H9 (cell line): ENCODE measurements around the gene FGF4. TPM values are rescaled to one million over a fixed set of nuclear protein-coding genes. Genes with fewer than 3 reads are reported as not detected.

Experiments
- DNase-seq: peaks from one replicate; pipeline ENCODE4 v3.0.0-alpha.2; 2017
- H2AFZ ChIP-seq: one replicate; pipeline ENCODE4 v1.6.1; 2013; ENCODE audit warnings: mild to moderate bottlenecking, low read length, control low read depth, moderate library complexity
- H2AK5ac ChIP-seq: 2 replicates; pipeline ENCODE4 v1.6.1; 2013; ENCODE audit warnings: low read length, control low read depth, mixed read lengths; ENCODE audit not compliant: insufficient read length
- H2BK120ac ChIP-seq: one replicate; pipeline ENCODE4 v1.6.1; 2013; ENCODE audit warnings: low read depth, mild to moderate bottlenecking, low read length, control low read depth, inconsistent platforms; ENCODE audit not compliant: poor library complexity, severe bottlenecking
- H2BK12ac ChIP-seq: 2 replicates; pipeline ENCODE4 v1.6.1; 2013; ENCODE audit warnings: low read length, control low read depth, mixed read lengths, low read depth; ENCODE audit not compliant: insufficient read length
- H2BK15ac ChIP-seq: 2 replicates; pipeline ENCODE4 v1.6.1; 2013; ENCODE audit warnings: low read depth, low read length, control low read depth
- H2BK20ac ChIP-seq: one replicate; pipeline ENCODE4 v1.6.1; 2013; ENCODE audit warnings: low read depth, mild to moderate bottlenecking, low read length, control low read depth, inconsistent platforms; ENCODE audit not compliant: poor library complexity, severe bottlenecking
- H2BK5ac ChIP-seq: 2 replicates; pipeline ENCODE4 v1.6.1; 2013; ENCODE audit warnings: low read length, control low read depth, mixed read lengths; ENCODE audit not compliant: insufficient read length
- H3K14ac ChIP-seq: 2 replicates; pipeline ENCODE4 v1.6.1; 2013; ENCODE audit warnings: low read length, control low read depth; ENCODE audit not compliant: insufficient read depth
- H3K18ac ChIP-seq: 2 replicates; pipeline ENCODE4 v1.6.1; 2013; ENCODE audit warnings: low read depth, mild to moderate bottlenecking, mixed read lengths, low read length, control low read depth; ENCODE audit not compliant: insufficient read length
- H3K23ac ChIP-seq: 2 replicates; pipeline ENCODE4 v1.6.1; 2013; ENCODE audit warnings: low read length, control low read depth, mixed read lengths, low read depth; ENCODE audit not compliant: insufficient read length
- H3K23me2 ChIP-seq: 2 replicates; pipeline ENCODE4 v1.6.1; 2013; ENCODE audit warnings: low read depth, mild to moderate bottlenecking, mixed read lengths, low read length, control low read depth; ENCODE audit not compliant: insufficient read length, poor library complexity, severe bottlenecking
- H3K27ac ChIP-seq: 2 replicates; pipeline ENCODE4 v1.5.1; 2013; ENCODE audit warnings: low read length, control low read depth, mixed read lengths, low read depth; ENCODE audit not compliant: insufficient read length
- H3K27me3 ChIP-seq: 2 replicates; pipeline ENCODE4 v1.6.1; 2013; ENCODE audit warnings: low read length, control low read depth, inconsistent platforms; ENCODE audit not compliant: insufficient read depth
- H3K4ac ChIP-seq: 2 replicates; pipeline ENCODE4 v1.6.1; 2013; ENCODE audit warnings: low read depth, mild to moderate bottlenecking, control low read depth, inconsistent platforms, low read length, moderate library complexity
- H3K4me1 ChIP-seq: 2 replicates; pipeline ENCODE4 v1.6.1; 2013; ENCODE audit warnings: low read length, control low read depth, inconsistent platforms; ENCODE audit not compliant: insufficient read depth
- H3K4me2 ChIP-seq: 2 replicates; pipeline ENCODE4 v1.6.1; 2013; ENCODE audit warnings: low read length, control low read depth, mixed read lengths; ENCODE audit not compliant: insufficient read length, insufficient read depth
- H3K56ac ChIP-seq: 2 replicates; pipeline ENCODE4 v1.6.1; 2013; ENCODE audit warnings: low read depth, mild to moderate bottlenecking, mixed read lengths, low read length, control low read depth; ENCODE audit not compliant: insufficient read length
- H3K79me1 ChIP-seq: 2 replicates; pipeline ENCODE4 v1.6.1; 2013; ENCODE audit warnings: low read depth, mild to moderate bottlenecking, moderate library complexity, low read length, control low read depth, inconsistent platforms; ENCODE audit not compliant: insufficient read depth, poor library complexity, severe bottlenecking
- H3K79me2 ChIP-seq: 2 replicates; pipeline ENCODE4 v1.6.1; 2013; ENCODE audit warnings: low read length, control low read depth, inconsistent platforms; ENCODE audit not compliant: insufficient read depth
- H3K9ac ChIP-seq: 2 replicates; pipeline ENCODE4 v1.6.1; 2013; ENCODE audit warnings: low read length, control low read depth, mixed read lengths; ENCODE audit not compliant: insufficient read length; ENCODE audit errors: extremely low read depth
- H3K9me3 ChIP-seq: one replicate; pipeline ENCODE4 v1.6.1; 2013; ENCODE audit warnings: low read depth, low read length, inconsistent platforms; ENCODE audit not compliant: control insufficient read depth
- H3T11ph ChIP-seq: one replicate; pipeline ENCODE4 v1.6.1; 2013; ENCODE audit warnings: mild to moderate bottlenecking, low read length, control low read depth, inconsistent platforms
- H4K20me1 ChIP-seq: one replicate; pipeline ENCODE4 v1.6.1; 2013; ENCODE audit not compliant: control insufficient read depth, insufficient read length, insufficient read depth
- H4K5ac ChIP-seq: 2 replicates; pipeline ENCODE4 v1.6.1; 2013; ENCODE audit warnings: low read depth, mild to moderate bottlenecking, mixed read lengths, low read length, control low read depth; ENCODE audit not compliant: insufficient read length
- H4K8ac ChIP-seq: replicated peaks from 2 replicates; pipeline ENCODE4 v1.6.1; 2013; ENCODE audit warnings: low read length, control low read depth, mixed read lengths, low read depth; ENCODE audit not compliant: insufficient read length
- H4K91ac ChIP-seq: 2 replicates; pipeline ENCODE4 v1.6.1; 2013; ENCODE audit warnings: low read depth, mild to moderate bottlenecking, moderate library complexity, mixed read lengths, low read length, control low read depth; ENCODE audit not compliant: insufficient read length
- H3K27ac Mint-ChIP-seq, 3 experiments: 2 replicates in 2 of 3; 3 replicates in 1 of 3; pipeline ENCODE4 v1.8.0; 2020 to 2021; ENCODE audit warnings: mixed read lengths in 3 of 3, mild to moderate bottlenecking in 1 of 3, moderate library complexity in 1 of 3
- H3K27me3 Mint-ChIP-seq: 2 replicates; pipeline ENCODE4 v1.8.0; 2021; ENCODE audit warnings: low read depth, mild to moderate bottlenecking, moderate library complexity, mixed read lengths
- H3K36me3 Mint-ChIP-seq, 3 experiments: 2 replicates in 2 of 3; 3 replicates in 1 of 3; pipeline ENCODE4 v1.8.0; 2020 to 2021; ENCODE audit warnings: low read depth in 3 of 3, mixed read lengths in 3 of 3; ENCODE audit not compliant: insufficient read depth in 1 of 3
- H3K4me1 Mint-ChIP-seq, 2 experiments: 2 replicates each; pipeline ENCODE4 v1.8.0; 2020; ENCODE audit warnings: mixed read lengths in 2 of 2
- H3K4me3 Mint-ChIP-seq, 2 experiments: 2 replicates in 1 of 2; 3 replicates in 1 of 2; pipeline ENCODE4 v1.8.0; 2020 to 2021; ENCODE audit warnings: mild to moderate bottlenecking in 2 of 2, mixed read lengths in 2 of 2, moderate library complexity in 1 of 2
- H3K9me3 Mint-ChIP-seq, 2 experiments: 2 replicates in 1 of 2; 3 replicates in 1 of 2; pipeline ENCODE4 v1.8.0; 2020; ENCODE audit warnings: mild to moderate bottlenecking in 2 of 2, mixed read lengths in 2 of 2, moderate library complexity in 1 of 2
- WGBS: extraction: QIAGEN DNeasy Blood & Tissue Kit; methylation state at CpG from one replicate; pipeline ENCODE4 v1.1.7; 2013; ENCODE audit warnings: missing lambda C conversion rate, low lambda C conversion rate, mixed read lengths; ENCODE audit not compliant: insufficient read length; ENCODE audit errors: extremely low coverage; 5-methylcytosine and 5-hydroxymethylcytosine counted together
- total RNA-seq: library from RNA; stranded (reverse); gene quantifications from 2 replicates; pipeline ENCODE4 v1.2.1, GENCODE V29; 2021
- TF ChIP-seq, protein P1 (sequence below): fragments of 200-600 bp; sonication (generic); conservative IDR thresholded peaks from 3 replicates; pipeline ENCODE4 v1.8.0; 2021; ENCODE audit warnings: antibody characterized with exemption, mild to moderate bottlenecking

FGF4 gene
- total RNA-seq, 1 experiment from 2014 or later: 0.68 TPM

- H3K27me3 Mint-ChIP-seq: peaks cover 7% of the 10 kb centered on the region
Observed at GRCh38 chr11:69800278-69800677, 25.1 kb upstream of the FGF4 start.

More at GRCh38 chr11:69800278-69800677, 25.1 kb upstream of the FGF4 start:
- no peak overlapping the region for H4K91ac ChIP-seq
- H3K18ac ChIP-seq: no peak overlapping the region
- peaks cover 0 to 4% of the 10 kb centered on the region in 2 experiments; a peak in 1 of 4 replicates for H3K4me1 Mint-ChIP-seq
- no peak overlapping the region for H3T11ph ChIP-seq
- no peak overlapping the region for H3K27ac ChIP-seq
- no peak overlapping the region for H2BK15ac ChIP-seq
- no peaks in the 10 kb centered on the region for H3K9me3 ChIP-seq
- H2AK5ac ChIP-seq: no peak overlapping the region
- H4K5ac ChIP-seq: no peak overlapping the region
- H3K14ac ChIP-seq: no peak overlapping the region; the same call in 1 of the 2 replicates
- no peaks in the 10 kb centered on the region for H3K4me1 ChIP-seq
- no peak overlapping the region for H3K4me3 Mint-ChIP-seq
- H2BK5ac ChIP-seq: no peak overlapping the region
- no peak overlapping the region for H4K8ac ChIP-seq
- H3K23me2 ChIP-seq: peaks cover 4% of the 10 kb centered on the region
- no peaks in the 10 kb centered on the region for H3K27me3 ChIP-seq
- no peaks in the 10 kb centered on the region for H3K79me1 ChIP-seq
- H3K4ac ChIP-seq: no peak overlapping the region
- no peak for DNase-seq
- TF ChIP-seq, protein P1, sequence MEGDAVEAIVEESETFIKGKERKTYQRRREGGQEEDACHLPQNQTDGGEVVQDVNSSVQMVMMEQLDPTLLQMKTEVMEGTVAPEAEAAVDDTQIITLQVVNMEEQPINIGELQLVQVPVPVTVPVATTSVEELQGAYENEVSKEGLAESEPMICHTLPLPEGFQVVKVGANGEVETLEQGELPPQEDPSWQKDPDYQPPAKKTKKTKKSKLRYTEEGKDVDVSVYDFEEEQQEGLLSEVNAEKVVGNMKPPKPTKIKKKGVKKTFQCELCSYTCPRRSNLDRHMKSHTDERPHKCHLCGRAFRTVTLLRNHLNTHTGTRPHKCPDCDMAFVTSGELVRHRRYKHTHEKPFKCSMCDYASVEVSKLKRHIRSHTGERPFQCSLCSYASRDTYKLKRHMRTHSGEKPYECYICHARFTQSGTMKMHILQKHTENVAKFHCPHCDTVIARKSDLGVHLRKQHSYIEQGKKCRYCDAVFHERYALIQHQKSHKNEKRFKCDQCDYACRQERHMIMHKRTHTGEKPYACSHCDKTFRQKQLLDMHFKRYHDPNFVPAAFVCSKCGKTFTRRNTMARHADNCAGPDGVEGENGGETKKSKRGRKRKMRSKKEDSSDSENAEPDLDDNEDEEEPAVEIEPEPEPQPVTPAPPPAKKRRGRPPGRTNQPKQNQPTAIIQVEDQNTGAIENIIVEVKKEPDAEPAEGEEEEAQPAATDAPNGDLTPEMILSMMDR: no peak
- peaks cover 0 to 5% (median 1%) of the 10 kb centered on the region in 3 experiments; a peak in 3 of 7 replicates for H3K36me3 Mint-ChIP-seq
- no peak overlapping the region for H3K23ac ChIP-seq
- no CpG with 5 or more reads among the region's 5 CpGs for whole genome bisulfite sequencing
- H3K9me3 Mint-ChIP-seq: peaks cover 3 to 6% of the 10 kb centered on the region in 2 experiments; a peak in 3 of 5 replicates
- H4K20me1 ChIP-seq: no peaks in the 10 kb centered on the region
- H3K79me2 ChIP-seq: no peaks in the 10 kb centered on the region
- no peak overlapping the region for H2AFZ ChIP-seq
- no peak overlapping the region for H2BK120ac ChIP-seq
- H2BK20ac ChIP-seq: no peak overlapping the region
- H3K4me2 ChIP-seq: no peak overlapping the region
- H3K27ac Mint-ChIP-seq: no peak overlapping the region
- no peak overlapping the region for H2BK12ac ChIP-seq
- H3K56ac ChIP-seq: no peak overlapping the region
- H3K9ac ChIP-seq: no peak overlapping the region
